K562 (cell line): ENCODE data around the gene IFI44L. TPM values are rescaled to one million over a fixed set of nuclear protein-coding genes. Genes with fewer than 3 reads are reported as not detected.
A peak's percentile ranks its signal among the peaks of the same experiment; 100 is the strongest.

Experiments
- ATAC-seq: fragments of 200-7000 bp; cut with Tn5 transposase; 3 replicates; pipeline ENCODE4 v1.9.1; 2020; ENCODE audit warnings: moderate library complexity
- BruUV-seq: library from RNA; stranded (reverse); fragments of 400-500 nt; replicated peaks from 2 replicates; lab custom pipeline; 2021; lab: Mats Ljungman, UMichigan
- CTCF ChIA-PET: fragments of 300-600 bp; formaldehyde crosslinking; extraction: SDS; loops from one replicate; lab custom pipeline; 2021; ENCODE audit warnings: low intra/inter-chr PET ratio; lab: Yijun Ruan, JAX
- POLR2A ChIA-PET: fragments of 300-600, 350-650 bp; sonication (Branson Sonifier 250); formaldehyde crosslinking; extraction: SDS; loops from one replicate; lab custom pipeline; 2021; ENCODE audit warnings: antibody characterized with exemption, inconsistent platforms; lab: Yijun Ruan, JAX
- DNase-seq, 4 experiments: peaks; one replicate each; pipeline versions ENCODE4 v3.0.0 to v3.0.0-alpha.2; 2011 to 2018; ENCODE audit warnings: low spot score in 3 of 4, mixed read lengths in 3 of 4; ENCODE audit errors: extremely low read depth in 1 of 4
- FAIRE-seq: peaks from 2 replicates; lab custom pipeline; 2011; peaks lifted over from hg19 to GRCh38; lab: Jason Lieb, UNC
- H2AFZ ChIP-seq: 2 replicates; pipeline ENCODE4 v1.6.0; 2011; ENCODE audit warnings: low read depth, low read length, control low read depth, inconsistent platforms
- H3K27ac ChIP-seq: fragments of 200-600 bp; 3 replicates; pipeline ENCODE4 v1.8.0; 2011; ENCODE audit warnings: low read depth, mild to moderate bottlenecking, control low read depth, inconsistent platforms, low read length, moderate library complexity, mixed read lengths; ENCODE audit errors: extremely low read depth
- H3K27me3 ChIP-seq, 2 experiments: fragments of 300-600 bp in 1 of 2; 2 replicates in 1 of 2; 3 replicates in 1 of 2; pipeline versions ENCODE4 v1.6.0 to v1.8.0; 2011; ENCODE audit warnings: inconsistent platforms in 2 of 2, low read length in 2 of 2, mild to moderate bottlenecking in 1 of 2, mixed read lengths in 1 of 2, moderate library complexity in 1 of 2; ENCODE audit not compliant: control insufficient read depth in 2 of 2, insufficient read depth in 2 of 2
- H3K36me3 ChIP-seq: fragments of 300-600 bp; 3 replicates; pipeline ENCODE4 v1.8.0; 2011; ENCODE audit warnings: mild to moderate bottlenecking, low read length, inconsistent platforms; ENCODE audit not compliant: control insufficient read depth, insufficient read depth
- H3K4me1 ChIP-seq, 2 experiments: fragments of 200-600 bp in 1 of 2; replicated peaks in 1 of 2; 2 replicates in 1 of 2; 3 replicates in 1 of 2; pipeline versions ENCODE4 v1.5.1 to v1.8.0; 2011; ENCODE audit warnings: inconsistent platforms in 2 of 2, low read length in 2 of 2, mild to moderate bottlenecking in 1 of 2, mixed read lengths in 1 of 2, moderate library complexity in 1 of 2; ENCODE audit not compliant: control insufficient read depth in 2 of 2, insufficient read depth in 2 of 2
- H3K4me2 ChIP-seq: 2 replicates; pipeline ENCODE4 v1.6.1; 2011; ENCODE audit warnings: low read length, control low read depth, inconsistent platforms, mixed read lengths; ENCODE audit not compliant: insufficient read depth
- H3K4me3 ChIP-seq: fragments of 200-600 bp; sonication (generic), shearing (Covaris generic); 2 replicates; pipeline ENCODE4 v1.5.1; 2016; ENCODE audit warnings: control low read depth, inconsistent platforms
- H3K79me2 ChIP-seq: fragments of 200-600 bp; 3 replicates; pipeline ENCODE4 v1.8.0; 2011; ENCODE audit warnings: low read length, inconsistent platforms; ENCODE audit not compliant: control insufficient read depth, insufficient read depth
- H3K9ac ChIP-seq, 2 experiments: 2 replicates each; pipeline versions ENCODE4 v1.6.0 to v1.6.1; 2011; ENCODE audit warnings: low read depth in 2 of 2, low read length in 2 of 2, control low read depth in 1 of 2, inconsistent platforms in 1 of 2, mild to moderate bottlenecking in 1 of 2, mixed read lengths in 1 of 2; ENCODE audit not compliant: insufficient read depth in 1 of 2
- H3K9me1 ChIP-seq: one replicate; pipeline ENCODE4 v1.6.0; 2011; ENCODE audit warnings: inconsistent platforms, mild to moderate bottlenecking, low read length, moderate library complexity; ENCODE audit not compliant: control insufficient read depth, insufficient read depth
- H3K9me3 ChIP-seq: replicated peaks from 2 replicates; pipeline ENCODE4 v1.5.1; 2011; ENCODE audit warnings: low read depth, low read length, inconsistent platforms; ENCODE audit not compliant: control insufficient read depth, insufficient read depth
- H4K20me1 ChIP-seq: replicated peaks from 2 replicates; pipeline ENCODE4 v1.6.1; 2011; ENCODE audit warnings: low read length, inconsistent platforms, mixed read lengths; ENCODE audit not compliant: control insufficient read depth, insufficient read depth
- CBX3 ChIP-seq, 2 experiments: IDR thresholded peaks; 1 replicate in 1 of 2; 2 replicates in 1 of 2; pipeline ENCODE4 v1.6.1; 2012; ENCODE audit warnings: inconsistent platforms in 2 of 2, low read length in 2 of 2, borderline replicate concordance in 1 of 2, control low read depth in 1 of 2
- CTBP1 ChIP-seq: fragments of 450-650 bp; IDR thresholded peaks from 2 replicates; pipeline ENCODE4 v1.6.1; 2016; ENCODE audit warnings: borderline replicate concordance
- MAFG ChIP-seq: fragments of 450-650 bp; conservative IDR thresholded peaks from 2 replicates; pipeline ENCODE4 v1.6.1; 2016; ENCODE audit warnings: missing genetic modification characterization, missing compliant biosample characterization
- NCOA2 ChIP-seq, 2 experiments: fragments of 450-650 bp; IDR thresholded peaks; 2 replicates each; pipeline ENCODE4 v1.6.1; 2018; ENCODE audit warnings: mild to moderate bottlenecking in 2 of 2, moderate library complexity in 1 of 2; ENCODE audit not compliant: partially characterized antibody in 2 of 2
- NFE2L1 ChIP-seq: fragments of 450-650 bp; IDR thresholded peaks from 2 replicates; pipeline ENCODE4 v1.6.1; 2016; ENCODE audit warnings: missing genetic modification characterization, low read depth, mild to moderate bottlenecking, missing compliant biosample characterization, moderate library complexity, borderline replicate concordance
- PHB ChIP-seq: fragments of 250-450 bp; sonication (Bioruptor Pico); IDR thresholded peaks from 2 replicates; pipeline ENCODE4 v1.5.0; 2021
- PTTG1 ChIP-seq: fragments of 450-650 bp; IDR thresholded peaks from 2 replicates; pipeline ENCODE4 v1.6.1; 2016; ENCODE audit warnings: low read depth, mild to moderate bottlenecking, missing genetic modification characterization, missing compliant biosample characterization
- RFX5 ChIP-seq: IDR thresholded peaks from 2 replicates; pipeline ENCODE4 v1.6.1; 2011; ENCODE audit warnings: low read depth, mild to moderate bottlenecking, improper control_type of control experiment, low read length
- U2AF2 ChIP-seq: fragments of 200-400 bp; formaldehyde crosslinking; optimal IDR thresholded peaks from 2 replicates; pipeline ENCODE3; 2017; ENCODE audit warnings: low read depth, mild to moderate bottlenecking, low read length
- ZBTB17 ChIP-seq: fragments of 450-650 bp; formaldehyde crosslinking; IDR thresholded peaks from 2 replicates; pipeline ENCODE4 v1.4.0; 2020; ENCODE audit warnings: mild to moderate bottlenecking
- ZNF41 ChIP-seq: fragments of 250-450 bp; sonication (Bioruptor Pico); conservative IDR thresholded peaks from 2 replicates; pipeline ENCODE4 v1.4.0; 2020; ENCODE audit warnings: mild to moderate bottlenecking
- WGBS: fragments of 100-300 bp; shearing (Covaris generic); methylation state at CpG from one replicate; pipeline ENCODE4 v1.1.6; 2016; ENCODE audit warnings: low coverage, mixed read lengths; ENCODE audit not compliant: insufficient coverage; ENCODE audit errors: missing lambda C conversion rate; 5-methylcytosine and 5-hydroxymethylcytosine counted together
- in situ Hi-C: fragments of 300-500 bp; cut with MboI; formaldehyde crosslinking; loops from 4 replicates; pipeline ENCODE4 v1.15.0; 2018; ENCODE audit warnings: inconsistent platforms, mixed read lengths
- intact Hi-C: fragments of 100-400 bp; cut with micrococcal nuclease; formaldehyde crosslinking; loops from 2 replicates; pipeline ENCODE4 v1.14.2; 2022
- polyA plus RNA-seq, 8 experiments: library from polyadenylated mRNA; depleted of rRNA in 4 of 8; stranded (reverse) in 5 of 8; unstranded in 3 of 8; fragments of >200 nt; fragmentation: Nextera tagmentation in 2 of 8; fragmentation: Illumina TruSeq in 1 of 8; extraction: Ambion mirVana in 2 of 8; extraction: Trizol in 1 of 8; gene quantifications; 2 replicates each; pipeline versions ENCODE4 v1.2.1 to v1.2.3, GENCODE V29; 2011 to 2014; ENCODE audit warnings: inconsistent platforms in 1 of 8, missing spikeins in 1 of 8
- total RNA-seq, 7 experiments: library from RNA; depleted of rRNA in 6 of 7; stranded (reverse); fragments of >200 nt in 6 of 7; fragmentation: Illumina TruSeq in 2 of 7; extraction: Trizol in 2 of 7; gene quantifications; 2 replicates each; pipeline versions ENCODE4 v1.2.1 to v1.2.3, GENCODE V29; 2011 to 2021; ENCODE audit warnings: low replicate concordance in 1 of 7
- TF ChIP-seq, protein P1 (sequence below): fragments of 450-650 bp; conservative IDR thresholded peaks from 2 replicates; pipeline ENCODE4 v1.6.1; 2016; ENCODE audit warnings: missing genetic modification characterization, low read depth, mild to moderate bottlenecking, missing compliant biosample characterization, moderate library complexity
- TF ChIP-seq, protein P2 (sequence below): fragments of 450-650 bp; formaldehyde crosslinking; IDR thresholded peaks from 2 replicates; pipeline ENCODE4 v1.4.0; 2020; ENCODE audit warnings: mild to moderate bottlenecking, moderate library complexity

IFI44L gene
- total and polyA plus RNA-seq, 9 of the 15 experiments (the other 6 are each of a cell fraction or from before 2014, with no cell fraction given): 0.04 to 0.22 TPM; not detected in 7

DNA sequence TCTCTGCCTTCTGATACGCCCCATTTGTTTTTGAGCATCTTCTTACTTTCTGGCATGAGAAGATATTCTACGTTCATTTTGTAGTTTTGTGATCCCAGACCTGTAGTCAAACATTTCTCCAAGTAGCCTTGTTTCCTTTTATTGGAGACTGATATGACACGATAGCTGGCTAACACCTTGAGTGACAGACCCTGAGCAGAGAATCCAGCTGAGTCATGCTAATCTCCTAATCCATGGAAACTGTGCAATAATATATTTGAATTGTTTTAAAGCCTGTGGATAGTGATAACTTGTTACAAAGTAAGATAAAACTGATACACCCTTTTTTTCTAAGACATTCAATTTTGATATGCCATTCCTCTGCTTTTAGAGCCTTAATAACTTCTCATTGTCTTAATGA is 1.2 kb upstream of the IFI44L start:
- Histone ChIP-seq H3K9ac (no peak overlapping the region), H3K4me3 (no peak overlapping the region), H3K36me3 (no peaks in the 10 kb centered on the region), H3K4me2 (no peak overlapping the region), H4K20me1 (no peaks in the 10 kb centered on the region), H2AFZ (no peak overlapping the region), H3K27ac (no peak overlapping the region), H3K27me3 (no peaks in the 10 kb centered on the region), H3K79me2 (no peaks in the 10 kb centered on the region), H3K4me1 (no peaks in the 10 kb centered on the region), H3K9me1 (no peaks in the 10 kb centered on the region)
- intact Hi-C loops: loop anchor here (5.0 kb wide), 1 partner anchor 58 kb away; no protein-coding TSS in a partner anchor
- DNase-seq: no peak
- WGBS: 2% methylated on average over 3 of the region's 3 CpGs
- no peak for ATAC-seq
- no peak for FAIRE-seq
- CTCF ChIA-PET: no interaction called here
- TF ChIP-seq CBX3 (IDR thresholded peaks at IDR 0.05; ENCODE audit: borderline replicate concordance in 1 of 2, low read length in 2 of 2) (no peak), MAFG (tag) (peak; percentile 17; the same call in 1 of the 2 replicates), NFE2L1 (tag) (0 out of 2 replicates have a peak, but pooled peaks have one; percentile 7)
- TF ChIP-seq, all 486 proteins: peak for 2
- POLR2A ChIA-PET: no interaction called here
- in situ Hi-C loops: no loop called here
- no peaks in the 10 kb centered on the region for H3K9me3 ChIP-seq
- BruUV-seq: no TSS peak

DNA sequence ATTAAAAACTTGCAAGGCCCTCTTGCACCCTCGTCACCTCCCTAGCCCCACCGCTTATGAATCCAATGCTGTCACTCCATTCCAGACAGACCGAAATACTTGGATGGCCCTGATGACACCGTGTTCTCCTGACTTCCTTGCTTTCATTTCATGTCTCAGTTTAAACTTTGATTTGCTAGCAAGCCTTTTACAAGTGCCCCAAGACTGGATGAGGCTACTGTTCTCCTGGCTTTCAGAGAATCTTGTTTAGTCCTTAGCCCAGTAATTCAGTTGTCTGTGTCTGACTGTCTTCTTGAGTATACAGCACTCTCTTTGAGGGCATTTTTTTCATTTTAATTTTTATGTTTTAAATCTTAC is 824 bp upstream of the IFI44L start:
- Histone ChIP-seq H3K79me2 (no peaks in the 10 kb centered on the region), H4K20me1 (no peaks in the 10 kb centered on the region), H3K27ac (no peak overlapping the region), H3K4me3 (no peak overlapping the region), H2AFZ (no peak overlapping the region), H3K9me1 (no peaks in the 10 kb centered on the region), H3K27me3 (no peaks in the 10 kb centered on the region), H3K4me1 (no peaks in the 10 kb centered on the region), H3K4me2 (no peak overlapping the region), H3K9ac (no peak overlapping the region), H3K36me3 (no peaks in the 10 kb centered on the region), H3K9me3 (no peaks in the 10 kb centered on the region)
- 0% methylated on average over 4 of the region's 4 CpGs for WGBS
- FAIRE-seq: no peak
- ChIA-PET POLR2A (no interaction called here), CTCF (no interaction called here)
- no peak for DNase-seq
- no peak for ATAC-seq
- in situ Hi-C loops: no loop called here
- BruUV-seq: no TSS peak
- intact Hi-C loops: loop anchor here (5.0 kb wide), 1 partner anchor 58 kb away; no protein-coding TSS in a partner anchor
- TF ChIP-seq, protein P1, sequence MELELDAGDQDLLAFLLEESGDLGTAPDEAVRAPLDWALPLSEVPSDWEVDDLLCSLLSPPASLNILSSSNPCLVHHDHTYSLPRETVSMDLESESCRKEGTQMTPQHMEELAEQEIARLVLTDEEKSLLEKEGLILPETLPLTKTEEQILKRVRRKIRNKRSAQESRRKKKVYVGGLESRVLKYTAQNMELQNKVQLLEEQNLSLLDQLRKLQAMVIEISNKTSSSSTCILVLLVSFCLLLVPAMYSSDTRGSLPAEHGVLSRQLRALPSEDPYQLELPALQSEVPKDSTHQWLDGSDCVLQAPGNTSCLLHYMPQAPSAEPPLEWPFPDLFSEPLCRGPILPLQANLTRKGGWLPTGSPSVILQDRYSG (tag): no peak
- no peak for TF ChIP-seq PHB (CRISPR knock-in tag)
- TF ChIP-seq CTBP1: no peak
- TF ChIP-seq, protein P2, sequence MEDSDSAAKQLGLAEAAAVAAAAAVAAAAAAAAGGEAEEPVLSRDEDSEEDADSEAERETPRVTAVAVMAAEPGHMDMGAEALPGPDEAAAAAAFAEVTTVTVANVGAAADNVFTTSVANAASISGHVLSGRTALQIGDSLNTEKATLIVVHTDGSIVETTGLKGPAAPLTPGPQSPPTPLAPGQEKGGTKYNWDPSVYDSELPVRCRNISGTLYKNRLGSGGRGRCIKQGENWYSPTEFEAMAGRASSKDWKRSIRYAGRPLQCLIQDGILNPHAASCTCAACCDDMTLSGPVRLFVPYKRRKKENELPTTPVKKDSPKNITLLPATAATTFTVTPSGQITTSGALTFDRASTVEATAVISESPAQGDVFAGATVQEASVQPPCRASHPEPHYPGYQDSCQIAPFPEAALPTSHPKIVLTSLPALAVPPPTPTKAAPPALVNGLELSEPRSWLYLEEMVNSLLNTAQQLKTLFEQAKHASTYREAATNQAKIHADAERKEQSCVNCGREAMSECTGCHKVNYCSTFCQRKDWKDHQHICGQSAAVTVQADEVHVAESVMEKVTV (CRISPR knock-in tag): no peak
- TF ChIP-seq ZBTB17: no peak
- TF ChIP-seq U2AF2: no peak
- TF ChIP-seq PTTG1 (tag): no peak
- no peak for TF ChIP-seq NCOA2 (IDR thresholded peaks at IDR 0.05; ENCODE audit: partially characterized antibody in 2 of 2)
- TF ChIP-seq RFX5: no peak
- no peak for TF ChIP-seq ZNF41 (CRISPR knock-in tag)
